HG03108 (cell line): ENCODE results near the gene ERC1.

ENCODE experiments used
- ATAC-seq: cut with Tn5 transposase; IDR thresholded peaks from one replicate; pipeline ENCODE4 v1.9.1; 2021; ENCODE audit warnings: moderate library complexity; ENCODE audit not compliant: unreplicated experiment

ERC1 gene

GRCh38 chr12:1466481-1467154, 475.6 kb downstream of the ERC1 start:
- ATAC-seq = no peak

GRCh38 chr12:1467710-1468109, 476.7 kb downstream of the ERC1 start:
- no peak for ATAC-seq

GRCh38 chr12:1469070-1469469, 478.0 kb downstream of the ERC1 start:
- ATAC-seq = no peak

- no peak for ATAC-seq
These were observed 479.0 kb downstream of the ERC1 start for GRCh38 chr12:1470051-1470450.

GRCh38 chr12:1471224-1471623, 480.2 kb downstream of the ERC1 start:
- no peak for ATAC-seq

- no peak for ATAC-seq
These were observed 482.4 kb downstream of the ERC1 start for GRCh38 chr12:1473418-1473817.

- ATAC-seq = no peak
These were observed 483.1 kb downstream of the ERC1 start for GRCh38 chr12:1474041-1474573.

GRCh38 chr12:1474574-1475153, 483.6 kb downstream of the ERC1 start:
- ATAC-seq = no peak

GRCh38 chr12:1479645-1480044, 488.6 kb downstream of the ERC1 start:
- no peak for ATAC-seq

GRCh38 chr12:1481326-1481725, 490.3 kb downstream of the ERC1 start:
- no peak for ATAC-seq

GRCh38 chr12:1481906-1482305, 490.9 kb downstream of the ERC1 start:
- ATAC-seq = no peak

- ATAC-seq = no peak
These were observed 497.9 kb downstream of the ERC1 start for GRCh38 chr12:1488908-1489381.

GRCh38 chr12:1491983-1492697, 501.1 kb downstream of the ERC1 start:
- no peak for ATAC-seq

- ATAC-seq = no peak
These were observed 502.9 kb downstream of the ERC1 start for GRCh38 chr12:1493781-1494565.

- no peak for ATAC-seq
These were observed 503.8 kb downstream of the ERC1 start for GRCh38 chr12:1494856-1495255.

GRCh38 chr12:1496162-1496900, 505.3 kb downstream of the ERC1 start:
- ATAC-seq = no peak

- ATAC-seq = no peak
These were observed 506.1 kb downstream of the ERC1 start for GRCh38 chr12:1497161-1497560.

GRCh38 chr12:1498199-1498740, 507.2 kb downstream of the ERC1 start:
- ATAC-seq = no peak

- no peak for ATAC-seq
These were observed 508.3 kb downstream of the ERC1 start for GRCh38 chr12:1499351-1499750.
